ENCODE data around the gene HEMGN.
"Not testable (repeated sequence)": the region's sequence is repeated elsewhere in the genome, so short reads cannot be mapped to it uniquely, and the experiment has no call there.

Gene HEMGN

GRCh38 chr9:97950873-97951272 lies 12.9 kb upstream of the HEMGN start:
- not testable (repeated sequence) for H3K9me3 Mint-ChIP-seq; H3K27me3 Mint-ChIP-seq; H3K4me3 Mint-ChIP-seq; H3K36me3 Mint-ChIP-seq (ENCODE audit: low read depth); H3K27ac Mint-ChIP-seq; H3K4me1 Mint-ChIP-seq (ENCODE audit: low read depth)

GRCh38 chr9:97947094-97947493 lies 9.1 kb upstream of the HEMGN start:
- H3K36me3 Mint-ChIP-seq (ENCODE audit: low read depth); H3K9me3 Mint-ChIP-seq; H3K4me3 Mint-ChIP-seq; H3K27me3 Mint-ChIP-seq; H3K27ac Mint-ChIP-seq; H3K4me1 Mint-ChIP-seq (ENCODE audit: low read depth): not testable (repeated sequence)

DNA sequence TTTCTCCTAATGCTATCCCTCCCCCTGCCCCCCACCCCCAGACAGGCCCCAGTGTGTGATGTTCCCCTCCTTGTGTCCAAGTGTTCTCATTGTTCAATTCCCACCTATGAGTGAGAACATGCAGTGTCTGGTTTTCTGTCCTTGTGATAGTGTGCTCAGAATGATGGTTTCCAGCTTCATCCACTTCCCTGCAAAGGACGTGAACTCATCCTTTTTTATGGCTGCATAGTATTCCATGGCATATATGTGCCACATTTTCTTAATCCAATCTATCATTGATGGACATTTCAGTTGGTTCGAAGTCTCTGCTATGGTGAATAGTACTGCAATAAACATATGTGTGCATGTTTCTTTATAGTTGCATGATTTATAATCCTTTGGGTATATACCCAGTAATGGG lies 7.5 kb upstream of the HEMGN start:
- not testable (repeated sequence) for H3K4me3 Mint-ChIP-seq; H3K36me3 Mint-ChIP-seq (ENCODE audit: low read depth); H3K27ac Mint-ChIP-seq; H3K9me3 Mint-ChIP-seq; H3K4me1 Mint-ChIP-seq (ENCODE audit: low read depth); H3K27me3 Mint-ChIP-seq

DNA sequence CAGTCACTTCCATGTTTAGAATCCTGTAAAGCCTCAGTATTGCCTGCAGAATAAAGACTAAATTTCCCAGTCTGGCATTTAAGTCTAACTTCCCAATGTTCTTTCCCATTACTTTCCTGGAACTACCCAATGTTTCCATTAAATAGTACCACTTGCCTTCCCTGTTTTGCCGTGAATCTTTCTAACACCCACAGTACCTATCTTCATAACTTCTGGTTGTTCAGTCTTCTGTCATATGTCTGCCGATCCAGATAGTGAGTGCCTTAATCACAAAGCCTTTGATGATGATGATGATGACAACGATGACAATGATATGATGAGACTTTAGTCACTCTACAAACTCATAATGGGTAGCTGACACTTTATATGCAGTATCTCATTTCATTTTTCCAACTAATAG lies 6.6 kb upstream of the HEMGN start:
- no peak overlapping the region for H3K4me3 Mint-ChIP-seq
- H3K9me3 Mint-ChIP-seq: no peaks in the 10 kb centered on the region
- no peaks in the 10 kb centered on the region for H3K27me3 Mint-ChIP-seq
- H3K27ac Mint-ChIP-seq: no peak overlapping the region
- no peaks in the 10 kb centered on the region for H3K36me3 Mint-ChIP-seq (ENCODE audit: low read depth)
- no peaks in the 10 kb centered on the region for H3K4me1 Mint-ChIP-seq (ENCODE audit: low read depth)

DNA sequence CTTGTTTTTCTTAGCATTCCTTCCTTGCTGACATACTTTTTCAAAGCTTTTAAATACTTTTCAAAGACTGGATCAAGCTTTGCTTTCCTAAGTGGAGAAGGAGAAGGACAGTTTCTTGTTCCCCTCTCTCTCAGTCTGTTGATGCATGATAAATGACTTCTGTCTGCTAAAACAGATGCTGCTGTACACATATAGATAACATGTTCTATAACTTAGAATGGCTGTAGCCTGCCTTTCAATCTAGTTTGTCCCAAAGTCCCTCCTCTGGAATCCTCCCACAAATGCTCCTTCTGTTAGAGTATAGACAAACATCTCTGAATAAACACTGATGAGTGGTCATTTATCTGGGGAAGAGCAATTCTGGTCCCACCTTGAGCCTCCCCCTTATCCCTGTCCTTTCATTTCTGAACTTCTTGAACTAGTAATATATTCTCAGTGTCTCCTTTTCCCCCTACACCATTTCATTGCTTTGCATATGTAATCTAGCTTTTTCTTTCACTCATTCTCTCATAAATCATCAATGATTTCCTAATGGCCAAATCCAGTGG lies 5.4 kb upstream of the HEMGN start:
- peaks cover 5% of the 10 kb centered on the region for H3K4me1 Mint-ChIP-seq (ENCODE audit: low read depth)
- H3K4me3 Mint-ChIP-seq: no peak overlapping the region
- no peaks in the 10 kb centered on the region for H3K36me3 Mint-ChIP-seq (ENCODE audit: low read depth)
- H3K27ac Mint-ChIP-seq: no peak overlapping the region
- H3K9me3 Mint-ChIP-seq: no peaks in the 10 kb centered on the region
- no peaks in the 10 kb centered on the region for H3K27me3 Mint-ChIP-seq

DNA sequence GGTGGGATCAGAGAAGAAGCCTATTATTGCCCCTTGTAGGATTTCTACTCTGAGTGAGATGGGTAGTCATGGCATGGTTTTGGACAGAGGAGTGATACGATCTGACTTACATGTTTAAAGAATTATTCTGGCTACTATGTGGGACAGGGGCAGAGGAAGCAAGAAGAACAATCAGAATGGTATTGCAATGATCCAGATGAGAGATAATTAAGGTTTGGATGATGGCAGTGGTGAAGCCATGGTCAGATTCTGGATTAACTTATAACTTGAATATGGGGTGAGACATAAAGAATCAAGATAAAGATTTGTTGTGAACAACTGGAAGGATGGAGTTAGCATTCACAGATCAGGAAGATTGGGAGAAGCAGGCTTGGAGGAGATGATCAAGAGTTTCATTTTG lies 3.4 kb upstream of the HEMGN start:
- no peak overlapping the region for H3K27ac Mint-ChIP-seq

DNA sequence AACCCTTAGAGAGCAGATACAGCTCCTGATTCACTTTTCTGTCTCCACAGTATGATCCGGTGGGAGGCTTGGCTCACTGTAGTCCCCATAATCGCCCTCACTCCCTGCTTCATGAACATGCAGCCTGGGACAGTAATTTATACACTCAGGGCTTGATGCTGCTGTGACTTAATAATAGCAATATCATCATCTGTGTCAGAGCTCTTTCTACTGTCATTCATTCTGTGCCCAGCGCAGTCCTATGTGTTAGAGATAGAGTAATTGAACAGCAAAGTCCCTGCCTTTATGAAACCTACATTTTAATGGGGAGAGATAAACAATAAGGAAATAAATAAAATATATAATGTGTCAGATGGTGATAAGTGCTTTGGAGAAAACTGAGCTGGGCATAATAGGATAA lies 2.8 kb upstream of the HEMGN start:
- Mint-ChIP-seq H3K4me1 (ENCODE audit: low read depth) (peaks cover 15% of the 10 kb centered on the region), H3K4me3 (no peak overlapping the region), H3K27me3 (no peaks in the 10 kb centered on the region), H3K9me3 (no peaks in the 10 kb centered on the region), H3K27ac (no peak overlapping the region), H3K36me3 (ENCODE audit: low read depth) (no peaks in the 10 kb centered on the region)

More for the DNA sequence above, 3.4 kb upstream of the HEMGN start:
- Mint-ChIP-seq H3K27me3 (no peaks in the 10 kb centered on the region), H3K4me1 (ENCODE audit: low read depth) (peaks cover 15% of the 10 kb centered on the region), H3K9me3 (no peaks in the 10 kb centered on the region), H3K4me3 (no peak overlapping the region), H3K36me3 (ENCODE audit: low read depth) (no peaks in the 10 kb centered on the region)

GRCh38 chr9:97940233-97940632 lies 2.3 kb upstream of the HEMGN start:
- Mint-ChIP-seq H3K4me3 (no peak overlapping the region), H3K27me3 (no peaks in the 10 kb centered on the region), H3K36me3 (ENCODE audit: low read depth) (no peaks in the 10 kb centered on the region), H3K27ac (no peak overlapping the region), H3K9me3 (no peaks in the 10 kb centered on the region), H3K4me1 (ENCODE audit: low read depth) (peaks cover 15% of the 10 kb centered on the region)

DNA sequence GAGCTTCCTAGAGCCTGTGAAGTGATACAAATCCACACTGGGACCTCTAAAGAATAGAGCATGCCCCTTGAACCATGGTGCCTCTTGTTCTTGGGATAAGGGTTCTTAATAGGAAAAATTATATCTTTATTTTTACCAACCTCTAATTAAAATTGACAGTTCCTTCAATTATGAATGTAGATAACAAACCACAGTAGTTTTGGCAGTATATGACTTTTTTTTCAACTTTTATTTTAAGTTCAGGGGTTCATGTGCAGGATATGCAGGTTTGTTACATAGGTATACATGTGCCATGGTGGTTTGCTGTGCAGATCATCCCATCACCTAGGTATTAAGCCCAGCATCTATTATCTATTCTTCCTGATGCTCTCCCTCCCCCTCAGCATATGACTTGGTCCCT lies 974 bp downstream of the HEMGN start:
- Mint-ChIP-seq H3K36me3 (ENCODE audit: low read depth) (no peaks in the 10 kb centered on the region), H3K27me3 (no peaks in the 10 kb centered on the region), H3K4me1 (ENCODE audit: low read depth) (peaks cover 15% of the 10 kb centered on the region), H3K9me3 (no peaks in the 10 kb centered on the region), H3K27ac (no peak overlapping the region), H3K4me3 (no peak overlapping the region)

GRCh38 chr9:97935276-97935675 lies 2.7 kb downstream of the HEMGN start:
- Mint-ChIP-seq H3K4me3 (no peak overlapping the region), H3K36me3 (ENCODE audit: low read depth) (no peaks in the 10 kb centered on the region), H3K27me3 (no peaks in the 10 kb centered on the region), H3K4me1 (ENCODE audit: low read depth) (peaks cover 29% of the 10 kb centered on the region), H3K9me3 (no peaks in the 10 kb centered on the region), H3K27ac (no peak overlapping the region)

DNA sequence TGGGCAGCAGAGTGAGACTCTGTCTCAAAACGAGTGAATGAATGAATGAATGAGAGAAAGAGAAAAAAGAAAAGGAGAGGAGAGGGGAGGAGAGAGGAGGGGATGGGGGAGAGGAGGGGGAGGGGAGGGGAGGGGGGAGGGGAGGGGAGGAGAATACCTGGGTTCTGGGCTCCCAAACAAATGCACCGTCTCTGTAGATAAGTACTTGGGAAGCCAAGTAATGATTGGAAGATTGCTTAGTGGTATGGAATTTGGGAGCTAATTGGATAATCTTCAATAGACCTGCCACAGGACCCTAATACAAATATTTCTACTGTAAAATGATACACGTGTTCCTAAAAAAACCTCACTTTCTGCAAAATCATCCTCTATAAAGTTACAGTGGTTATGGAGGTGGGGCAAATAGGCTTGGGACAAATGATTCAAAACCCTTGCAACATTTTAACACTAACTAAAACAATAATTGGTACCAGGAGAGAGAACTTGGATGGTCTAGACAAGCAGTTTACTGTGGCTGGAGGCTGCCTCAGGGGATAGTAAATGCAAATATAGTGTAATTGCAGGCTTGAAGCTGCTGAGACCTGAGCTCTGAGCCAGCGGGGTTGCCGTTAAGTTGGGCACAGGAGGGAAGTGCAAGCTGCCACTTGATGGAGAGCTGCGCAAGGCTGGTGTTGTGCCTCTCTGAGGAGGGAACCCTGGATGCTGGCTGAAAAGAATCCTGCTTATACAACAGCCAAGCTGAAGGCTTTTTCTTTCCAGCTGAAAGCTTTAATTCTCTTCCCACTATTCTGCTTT lies 3.5 kb downstream of the HEMGN start:
- H3K4me1 Mint-ChIP-seq (ENCODE audit: low read depth): peaks cover 34% of the 10 kb centered on the region
- H3K36me3 Mint-ChIP-seq (ENCODE audit: low read depth): no peaks in the 10 kb centered on the region
- no peak overlapping the region for H3K4me3 Mint-ChIP-seq
- H3K27me3 Mint-ChIP-seq: no peaks in the 10 kb centered on the region
- H3K27ac Mint-ChIP-seq: no peak overlapping the region
- no peaks in the 10 kb centered on the region for H3K9me3 Mint-ChIP-seq

GRCh38 chr9:97933297-97933998 lies 4.5 kb downstream of the HEMGN start:
- Mint-ChIP-seq H3K4me1 (ENCODE audit: low read depth) (peaks cover 37% of the 10 kb centered on the region), H3K27me3 (no peaks in the 10 kb centered on the region), H3K27ac (no peak overlapping the region), H3K9me3 (no peaks in the 10 kb centered on the region), H3K4me3 (no peak overlapping the region), H3K36me3 (ENCODE audit: low read depth) (no peaks in the 10 kb centered on the region)

DNA sequence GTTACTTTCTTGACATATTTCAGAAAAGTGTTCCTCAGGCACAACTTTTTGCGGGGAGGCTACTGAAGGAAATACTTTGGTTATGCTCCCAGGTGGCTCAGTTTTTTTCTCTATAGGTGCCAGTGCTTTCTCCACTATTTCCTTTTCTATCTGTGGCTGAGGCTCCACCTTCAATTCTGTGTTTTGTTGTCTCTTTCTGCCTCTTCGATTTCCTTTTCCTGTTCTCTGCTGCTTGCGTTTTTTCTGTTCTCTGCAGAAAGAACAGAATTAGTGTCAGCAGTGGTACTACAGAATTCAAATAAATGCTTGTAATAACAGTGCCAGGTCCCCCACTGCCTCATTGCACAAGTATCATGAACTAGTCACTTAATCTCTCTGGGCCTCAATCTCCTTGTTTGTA lies 7.0 kb downstream of the HEMGN start:
- no peaks in the 10 kb centered on the region for H3K9me3 Mint-ChIP-seq
- H3K36me3 Mint-ChIP-seq (ENCODE audit: low read depth): no peaks in the 10 kb centered on the region
- H3K4me3 Mint-ChIP-seq: peak overlapping the region; percentile 53
- H3K27me3 Mint-ChIP-seq: no peaks in the 10 kb centered on the region
- H3K4me1 Mint-ChIP-seq (ENCODE audit: low read depth): peaks cover 26% of the 10 kb centered on the region
- H3K27ac Mint-ChIP-seq: peak overlapping the region; percentile 89

DNA sequence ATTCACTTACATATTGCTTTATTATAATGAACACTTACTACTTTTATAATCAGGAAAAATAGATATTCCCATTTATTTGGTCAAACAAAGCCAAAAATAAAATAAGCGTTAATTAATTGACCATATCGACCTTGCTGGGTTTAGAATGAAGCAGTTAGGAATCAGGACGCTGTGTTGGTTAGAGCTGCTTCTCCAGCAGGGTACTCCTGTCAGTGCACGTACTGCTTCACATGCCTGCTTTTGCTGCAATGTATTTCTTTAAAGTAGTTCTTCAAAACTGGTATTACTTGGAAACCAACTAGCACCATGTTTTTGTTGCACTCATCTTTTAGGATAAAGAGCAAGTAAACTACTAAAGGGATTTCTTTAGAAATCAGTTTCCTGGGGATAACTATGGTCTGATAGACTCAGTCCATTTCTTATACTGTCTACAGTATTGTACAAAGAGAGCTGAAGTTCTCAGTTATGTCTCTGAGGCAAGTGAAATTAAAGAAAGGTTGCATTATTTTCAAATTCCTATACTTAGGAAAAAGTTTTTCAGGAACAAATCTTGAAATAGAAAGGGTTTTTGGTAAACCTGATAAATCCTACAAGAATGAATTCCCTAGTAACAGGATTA lies 8.9 kb downstream of the HEMGN start:
- H3K36me3 Mint-ChIP-seq (ENCODE audit: low read depth): no peaks in the 10 kb centered on the region
- H3K27me3 Mint-ChIP-seq: no peaks in the 10 kb centered on the region
- H3K4me1 Mint-ChIP-seq (ENCODE audit: low read depth): peaks cover 29% of the 10 kb centered on the region
- no peak overlapping the region for H3K27ac Mint-ChIP-seq
- peak overlapping the region; percentile 38 for H3K4me3 Mint-ChIP-seq
- H3K9me3 Mint-ChIP-seq: no peaks in the 10 kb centered on the region
